ENCODE measurements around the gene SUN1.
"Not testable (repeated sequence)": the region's sequence is repeated elsewhere in the genome, so short reads cannot be mapped to it uniquely, and the experiment has no call there.

Gene SUN1

DNA sequence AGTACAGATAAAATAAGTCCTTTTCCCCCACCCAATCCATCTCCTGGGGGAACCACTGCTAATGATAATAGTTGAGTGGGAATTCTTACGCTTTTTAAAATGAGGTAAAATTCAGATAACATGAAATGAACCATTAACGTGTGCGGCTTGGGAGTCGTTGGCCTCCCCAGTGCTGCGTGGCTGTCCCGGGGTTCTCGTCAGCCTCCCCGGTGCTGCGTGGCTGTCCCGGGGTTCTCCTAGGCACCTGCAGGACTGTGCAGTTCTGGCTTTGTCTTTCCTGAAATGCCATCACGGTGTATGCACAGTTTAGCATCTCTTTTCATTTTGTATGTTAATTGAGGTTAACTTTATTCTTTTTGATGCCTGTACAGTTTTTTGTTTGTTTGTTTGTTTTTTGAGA, 13.5 kb downstream of the SUN1 start:
- Histone ChIP-seq H3K27ac (ENCODE audit: extremely low read depth, low read depth, low read length) (no peak overlapping the region), H3K4me3 (ENCODE audit: low read depth, low read length) (no peak overlapping the region), H3K36me3 (ENCODE audit: control insufficient read depth in 2 of 2, insufficient read depth in 1 of 2, low read length in 2 of 2) (peaks cover 12 to 45% of the 10 kb centered on the region in 2 experiments), H3K9me3 (ENCODE audit: control insufficient read depth, insufficient read depth, low read depth, low read length) (no peaks in the 10 kb centered on the region), H3K4me1 (ENCODE audit: control insufficient read depth, insufficient read depth, low read length) (no peaks in the 10 kb centered on the region)
- ChIA-PET POLR2A (no interaction called here), CTCF (interaction anchor here (0.7 to 1.2 kb wide), 2 partner anchors 63 to 525 kb away, joined by 3 read pairs; no protein-coding TSS in a partner anchor)
- TF ChIP-seq ZNF837 (tag by site-specific recombination; IDR thresholded peaks at IDR 0.05) = no peak
- TF ChIP-seq SCRT1 (tag by site-specific recombination; IDR thresholded peaks at IDR 0.05; ENCODE audit: borderline replicate concordance) = no peak
- no peak for TF ChIP-seq ZNF747 (tag by site-specific recombination; IDR thresholded peaks at IDR 0.05)
- TF ChIP-seq ZNF785 (tag by site-specific recombination; IDR thresholded peaks at IDR 0.05) = no peak
- TF ChIP-seq ZNF311 (tag by site-specific recombination; IDR thresholded peaks at IDR 0.05; ENCODE audit: borderline replicate concordance) = no peak
- no peak for TF ChIP-seq GLIS1 (tag by site-specific recombination; IDR thresholded peaks at IDR 0.05)
- no peak for TF ChIP-seq ZNF707 (tag by site-specific recombination; IDR thresholded peaks at IDR 0.05)
- TF ChIP-seq OSR2 (tag by site-specific recombination; IDR thresholded peaks at IDR 0.05) = no peak
- TF ChIP-seq ZXDB (tag by site-specific recombination; IDR thresholded peaks at IDR 0.05) = no peak

DNA sequence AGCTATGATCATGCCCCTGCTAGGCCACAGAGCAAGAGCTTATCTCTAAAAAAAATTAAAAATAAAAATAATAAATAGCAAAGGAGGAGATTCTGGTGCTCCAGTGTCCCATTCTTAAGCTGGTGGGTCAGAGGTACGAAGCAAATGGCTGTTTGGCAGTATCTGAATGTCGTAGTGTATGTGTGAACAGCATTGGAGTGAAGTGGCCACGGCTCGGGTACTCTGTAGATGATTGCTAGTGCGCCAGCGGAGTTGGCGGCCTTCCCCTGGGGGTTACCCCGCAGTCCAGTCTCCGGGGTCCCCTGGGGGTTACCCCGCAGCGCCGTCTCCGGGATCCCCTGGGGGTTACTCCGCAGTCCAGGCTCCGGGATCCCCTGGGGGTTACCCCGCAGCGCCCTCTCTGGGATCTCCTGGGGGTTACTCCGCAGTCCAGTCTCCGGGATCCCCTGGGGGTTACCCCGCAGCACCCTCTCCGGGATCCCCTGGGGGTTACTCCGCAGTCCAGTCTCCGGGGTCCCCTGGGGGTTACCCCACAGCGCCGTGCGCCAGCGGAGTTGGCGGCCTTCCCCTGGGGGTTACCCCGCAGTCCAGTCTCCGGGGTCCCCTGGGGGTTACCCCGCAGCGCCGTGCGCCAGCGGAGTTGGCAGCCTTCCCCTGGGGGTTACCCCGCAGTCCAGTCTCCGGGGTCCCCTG, 14.8 kb downstream of the SUN1 start:
- H3K4me3 ChIP-seq (ENCODE audit: low read depth, low read length); H3K9me3 ChIP-seq (ENCODE audit: control insufficient read depth, insufficient read depth, low read depth, low read length); POLR2A ChIA-PET; H3K27ac ChIP-seq (ENCODE audit: extremely low read depth, low read depth, low read length); CTCF ChIA-PET; H3K4me1 ChIP-seq (ENCODE audit: control insufficient read depth, insufficient read depth, low read length): not testable (repeated sequence)
- peaks cover 11 to 55% of the 10 kb centered on the region in 2 experiments for H3K36me3 ChIP-seq (ENCODE audit: control insufficient read depth in 2 of 2, insufficient read depth in 1 of 2, low read length in 2 of 2)

DNA sequence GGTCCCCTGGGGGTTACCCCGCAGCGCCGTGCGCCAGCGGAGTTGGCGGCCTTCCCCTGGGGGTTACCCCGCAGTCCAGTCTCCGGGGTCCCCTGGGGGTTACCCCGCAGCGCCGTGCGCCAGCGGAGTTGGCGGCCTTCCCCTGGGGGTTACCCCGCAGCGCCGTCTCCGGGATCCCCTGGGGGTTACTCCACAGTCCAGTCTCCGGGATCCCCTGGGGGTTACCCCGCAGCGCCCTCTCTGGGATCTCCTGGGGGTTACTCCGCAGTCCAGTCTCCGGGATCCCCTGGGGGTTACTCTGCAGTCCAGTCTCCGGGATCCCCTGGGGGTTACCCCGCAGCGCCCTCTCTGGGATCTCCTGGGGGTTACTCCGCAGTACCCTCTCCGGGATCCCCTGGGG, 15.5 kb downstream of the SUN1 start:
- POLR2A ChIA-PET = not testable (repeated sequence)
- CTCF ChIA-PET = interaction anchor here (0.7 to 2.1 kb wide), 2 partner anchors 25 to 585 kb away, joined by 3 to 5 read pairs; no protein-coding TSS in a partner anchor

DNA sequence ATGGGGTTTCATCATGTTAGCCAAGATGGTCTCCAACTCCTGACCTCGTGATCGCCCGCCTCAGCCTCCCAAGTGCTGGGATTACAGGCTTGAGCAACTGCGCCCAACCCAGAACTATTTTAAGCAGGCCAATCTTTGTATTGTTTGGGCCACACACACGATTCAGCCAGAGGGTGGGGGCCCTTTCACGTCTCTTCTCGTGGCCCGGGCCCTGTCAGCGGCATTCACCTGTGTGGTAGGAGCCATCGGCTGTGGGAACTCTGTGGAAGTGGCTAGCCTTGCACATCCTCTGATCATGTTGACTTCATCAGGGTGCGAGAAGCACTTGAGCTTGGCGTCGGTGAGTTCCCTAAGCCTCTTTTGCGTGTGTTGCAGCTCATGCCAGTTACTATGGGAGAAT, 16.9 kb downstream of the SUN1 start:
- Histone ChIP-seq H3K9me3 (ENCODE audit: control insufficient read depth, insufficient read depth, low read depth, low read length) (no peaks in the 10 kb centered on the region), H3K36me3 (ENCODE audit: control insufficient read depth in 2 of 2, insufficient read depth in 1 of 2, low read length in 2 of 2) (peaks cover 6 to 55% of the 10 kb centered on the region in 2 experiments), H3K27ac (ENCODE audit: extremely low read depth, low read depth, low read length) (no peak overlapping the region), H3K4me1 (ENCODE audit: control insufficient read depth, insufficient read depth, low read length) (no peaks in the 10 kb centered on the region), H3K4me3 (ENCODE audit: low read depth, low read length) (no peak overlapping the region)
- ChIA-PET POLR2A (no interaction called here), CTCF (interaction anchor here (0.8 to 2.1 kb wide), 3 partner anchors 12 to 26 kb away, joined by 5 read pairs; no protein-coding TSS in a partner anchor)
- TF ChIP-seq ZNF501 (tag by site-specific recombination; IDR thresholded peaks at IDR 0.05) = no peak

More for the DNA sequence above, 15.5 kb downstream of the SUN1 start:
- peaks cover 10 to 55% of the 10 kb centered on the region in 2 experiments for H3K36me3 ChIP-seq (ENCODE audit: control insufficient read depth in 2 of 2, insufficient read depth in 1 of 2, low read length in 2 of 2)
- H3K4me1 ChIP-seq (ENCODE audit: control insufficient read depth, insufficient read depth, low read length); H3K4me3 ChIP-seq (ENCODE audit: low read depth, low read length); H3K9me3 ChIP-seq (ENCODE audit: control insufficient read depth, insufficient read depth, low read depth, low read length); H3K27ac ChIP-seq (ENCODE audit: extremely low read depth, low read depth, low read length): not testable (repeated sequence)

DNA sequence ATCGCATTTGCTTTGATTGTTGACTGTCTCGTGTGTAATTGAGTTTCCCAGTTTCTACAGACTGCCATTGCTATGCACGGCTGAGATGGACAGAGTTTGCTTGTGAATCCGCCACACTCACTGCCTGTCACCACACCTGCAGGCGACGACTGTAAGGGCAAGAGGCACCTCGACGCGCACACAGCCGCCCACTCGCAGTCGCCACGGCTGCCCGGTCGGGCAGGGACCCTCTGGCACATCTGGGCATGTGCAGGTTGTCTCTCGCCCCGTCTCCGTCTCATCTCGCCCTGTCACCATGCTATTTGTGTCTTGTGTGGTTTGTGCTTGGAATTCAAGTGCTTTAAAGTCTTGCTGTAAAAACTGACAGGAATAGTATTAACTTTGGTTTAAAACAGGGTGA, 17.5 kb downstream of the SUN1 start:
- no peak overlapping the region for H3K27ac ChIP-seq (ENCODE audit: extremely low read depth, low read depth, low read length)
- TF ChIP-seq EGR2 (tag by site-specific recombination; IDR thresholded peaks at IDR 0.05; ENCODE audit: low read depth) = no peak
- no peak for TF ChIP-seq ZNF223 (tag by site-specific recombination; IDR thresholded peaks at IDR 0.05)
- TF ChIP-seq, protein P1, sequence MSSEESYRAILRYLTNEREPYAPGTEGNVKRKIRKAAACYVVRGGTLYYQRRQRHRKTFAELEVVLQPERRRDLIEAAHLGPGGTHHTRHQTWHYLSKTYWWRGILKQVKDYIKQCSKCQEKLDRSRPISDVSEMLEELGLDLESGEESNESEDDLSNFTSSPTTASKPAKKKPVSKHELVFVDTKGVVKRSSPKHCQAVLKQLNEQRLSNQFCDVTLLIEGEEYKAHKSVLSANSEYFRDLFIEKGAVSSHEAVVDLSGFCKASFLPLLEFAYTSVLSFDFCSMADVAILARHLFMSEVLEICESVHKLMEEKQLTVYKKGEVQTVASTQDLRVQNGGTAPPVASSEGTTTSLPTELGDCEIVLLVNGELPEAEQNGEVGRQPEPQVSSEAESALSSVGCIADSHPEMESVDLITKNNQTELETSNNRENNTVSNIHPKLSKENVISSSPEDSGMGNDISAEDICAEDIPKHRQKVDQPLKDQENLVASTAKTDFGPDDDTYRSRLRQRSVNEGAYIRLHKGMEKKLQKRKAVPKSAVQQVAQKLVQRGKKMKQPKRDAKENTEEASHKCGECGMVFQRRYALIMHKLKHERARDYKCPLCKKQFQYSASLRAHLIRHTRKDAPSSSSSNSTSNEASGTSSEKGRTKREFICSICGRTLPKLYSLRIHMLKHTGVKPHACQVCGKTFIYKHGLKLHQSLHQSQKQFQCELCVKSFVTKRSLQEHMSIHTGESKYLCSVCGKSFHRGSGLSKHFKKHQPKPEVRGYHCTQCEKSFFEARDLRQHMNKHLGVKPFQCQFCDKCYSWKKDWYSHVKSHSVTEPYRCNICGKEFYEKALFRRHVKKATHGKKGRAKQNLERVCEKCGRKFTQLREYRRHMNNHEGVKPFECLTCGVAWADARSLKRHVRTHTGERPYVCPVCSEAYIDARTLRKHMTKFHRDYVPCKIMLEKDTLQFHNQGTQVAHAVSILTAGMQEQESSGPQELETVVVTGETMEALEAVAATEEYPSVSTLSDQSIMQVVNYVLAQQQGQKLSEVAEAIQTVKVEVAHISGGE (tag by site-specific recombination; conservative IDR thresholded peaks at IDR 0.05; ENCODE audit: low read depth) = no peak
- TF ChIP-seq, protein P2, sequence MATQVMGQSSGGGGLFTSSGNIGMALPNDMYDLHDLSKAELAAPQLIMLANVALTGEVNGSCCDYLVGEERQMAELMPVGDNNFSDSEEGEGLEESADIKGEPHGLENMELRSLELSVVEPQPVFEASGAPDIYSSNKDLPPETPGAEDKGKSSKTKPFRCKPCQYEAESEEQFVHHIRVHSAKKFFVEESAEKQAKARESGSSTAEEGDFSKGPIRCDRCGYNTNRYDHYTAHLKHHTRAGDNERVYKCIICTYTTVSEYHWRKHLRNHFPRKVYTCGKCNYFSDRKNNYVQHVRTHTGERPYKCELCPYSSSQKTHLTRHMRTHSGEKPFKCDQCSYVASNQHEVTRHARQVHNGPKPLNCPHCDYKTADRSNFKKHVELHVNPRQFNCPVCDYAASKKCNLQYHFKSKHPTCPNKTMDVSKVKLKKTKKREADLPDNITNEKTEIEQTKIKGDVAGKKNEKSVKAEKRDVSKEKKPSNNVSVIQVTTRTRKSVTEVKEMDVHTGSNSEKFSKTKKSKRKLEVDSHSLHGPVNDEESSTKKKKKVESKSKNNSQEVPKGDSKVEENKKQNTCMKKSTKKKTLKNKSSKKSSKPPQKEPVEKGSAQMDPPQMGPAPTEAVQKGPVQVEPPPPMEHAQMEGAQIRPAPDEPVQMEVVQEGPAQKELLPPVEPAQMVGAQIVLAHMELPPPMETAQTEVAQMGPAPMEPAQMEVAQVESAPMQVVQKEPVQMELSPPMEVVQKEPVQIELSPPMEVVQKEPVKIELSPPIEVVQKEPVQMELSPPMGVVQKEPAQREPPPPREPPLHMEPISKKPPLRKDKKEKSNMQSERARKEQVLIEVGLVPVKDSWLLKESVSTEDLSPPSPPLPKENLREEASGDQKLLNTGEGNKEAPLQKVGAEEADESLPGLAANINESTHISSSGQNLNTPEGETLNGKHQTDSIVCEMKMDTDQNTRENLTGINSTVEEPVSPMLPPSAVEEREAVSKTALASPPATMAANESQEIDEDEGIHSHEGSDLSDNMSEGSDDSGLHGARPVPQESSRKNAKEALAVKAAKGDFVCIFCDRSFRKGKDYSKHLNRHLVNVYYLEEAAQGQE (tag by site-specific recombination; IDR thresholded peaks at IDR 0.05) = no peak
- CTCF ChIA-PET = interaction anchor here (1.5 to 2.1 kb wide), 2 partner anchors 13 to 23 kb away, joined by 5 read pairs; no protein-coding TSS in a partner anchor
- POLR2A ChIA-PET = no interaction called here
- peaks cover 6 to 54% of the 10 kb centered on the region in 2 experiments for H3K36me3 ChIP-seq (ENCODE audit: control insufficient read depth in 2 of 2, insufficient read depth in 1 of 2, low read length in 2 of 2)
- no peaks in the 10 kb centered on the region for H3K4me1 ChIP-seq (ENCODE audit: control insufficient read depth, insufficient read depth, low read length)
- no peaks in the 10 kb centered on the region for H3K9me3 ChIP-seq (ENCODE audit: control insufficient read depth, insufficient read depth, low read depth, low read length)
- no peak overlapping the region for H3K4me3 ChIP-seq (ENCODE audit: low read depth, low read length)

Data from HEK293 (cell line).